Adrenal gland (tissue), 12 donors: ENCODE measurements around the gene EGR4. TPM values are rescaled to one million over a fixed set of nuclear protein-coding genes. Genes with fewer than 3 reads are reported as not detected.
A peak's percentile ranks its signal among the peaks of the same experiment; 100 is the strongest.

Source experiments
- DNase-seq, 7 donors: peaks; one replicate each; pipeline ENCODE4 v3.0.0-alpha.2; 2019 to 2020
- H3K27ac ChIP-seq, 5 donors: fragments of 200-600 bp; sonication (generic) in 4 of 5; 1 replicate in 3 of 5; 2 replicates in 2 of 5; pipeline versions ENCODE4 v1.5.1 to v1.8.0; 2016 to 2020; ENCODE audit warnings: mild to moderate bottlenecking in 1 of 5
- H3K27me3 ChIP-seq: fragments of 200-600 bp; 2 replicates; pipeline ENCODE4 v1.8.0; 2021
- H3K36me3 ChIP-seq, 2 donors: fragments of 200-600 bp; replicated peaks in 1 of 2; 1 replicate in 1 of 2; 2 replicates in 1 of 2; pipeline versions ENCODE4 v1.5.1 to v1.8.0; 2018 to 2022
- H3K4me1 ChIP-seq, 2 donors: fragments of 200-600 bp; replicated peaks in 1 of 2; 1 replicate in 1 of 2; 2 replicates in 1 of 2; pipeline versions ENCODE4 v1.5.1 to v1.8.0; 2018 to 2021
- H3K4me3 ChIP-seq, 4 donors: fragments of 200-600 bp; sonication (generic) in 3 of 4; one replicate each; pipeline ENCODE4 v1.5.1; 2016 to 2018
- H3K9me3 ChIP-seq, 3 donors: fragments of 200-600 bp; sonication (generic) in 1 of 3; replicated peaks in 1 of 3; 1 replicate in 2 of 3; 2 replicates in 1 of 3; pipeline versions ENCODE4 v1.5.1 to v1.8.0; 2016 to 2021
- POLR2A ChIP-seq, 2 donors: fragments of 450-650 bp; IDR thresholded peaks; one replicate each; pipeline ENCODE4 v1.6.1; 2017; ENCODE audit warnings: antibody characterized with exemption in 2 of 2, mild to moderate bottlenecking in 2 of 2, moderate library complexity in 1 of 2
- WGBS, 4 donors: extraction: QIAGEN DNeasy Blood & Tissue Kit in 2 of 4; methylation state at CpG; one replicate each; pipeline versions ENCODE4 v1.1.5 to v1.1.7; 2013 to 2017; 5-methylcytosine and 5-hydroxymethylcytosine counted together
- intact Hi-C, 2 donors: fragments of 100-400 bp; cut with DNase I; formaldehyde crosslinking; loops; one replicate each; pipeline versions ENCODE4 v1.14.1 to v1.15.0; 2022 to 2023
- polyA plus RNA-seq, 3 donors: library from polyadenylated mRNA; stranded (reverse); fragments of 200-250 nt in 2 of 3; fragments of 350-450 nt in 1 of 3; fragmentation: Illumina TruSeq in 1 of 3; extraction: RNeasy Lipid Tissue Mini Kit (QIAGEN cat#74804) in 1 of 3; gene quantifications; one replicate each; pipeline ENCODE4 v1.2.3, GENCODE V29; 2013 to 2014
- total RNA-seq, 9 donors: library from RNA; depleted of rRNA in 4 of 9; stranded (reverse); fragments of >200 nt in 4 of 9; fragments of 120-200 nt in 1 of 9; fragmentation: NEBNext Ultra II Directional in 1 of 9; extraction: Animal tissue kit (Norgen Biotek cat#: 25700) in 1 of 9; gene quantifications; one replicate each; pipeline versions ENCODE4 v1.1.0 to v1.2.4, GENCODE V29; 2013 to 2023
- TF ChIP-seq, protein P1 (sequence below), 6 experiments: fragments of 450-650 bp in 4 of 6; fragments of 200-600 bp in 2 of 6; sonication (generic) in 1 of 6; IDR thresholded peaks; 1 replicate in 5 of 6; 2 replicates in 1 of 6; pipeline versions ENCODE4 v1.5.1 to v1.8.0; 2016 to 2021; ENCODE audit warnings: antibody characterized with exemption in 6 of 6, mild to moderate bottlenecking in 2 of 6, moderate library complexity in 1 of 6
- donor health status: healthy with polysubstance abuse.
- donor health status: Bipolar disorder and iron deficiency.
- donor health status: DM: yes; HTN: yes; CAD: no.
- donor health status: DM: no; HTN: no; CAD: no.
- donor health status: DM: no; HTN: no; CAD: no.
- donor health status: DM: yes; HTN: yes; CAD: no.

EGR4 gene
- total and polyA plus RNA-seq, 12 donors: 0.20 to 0.32 (median 0.30) TPM; not detected in 9

DNA sequence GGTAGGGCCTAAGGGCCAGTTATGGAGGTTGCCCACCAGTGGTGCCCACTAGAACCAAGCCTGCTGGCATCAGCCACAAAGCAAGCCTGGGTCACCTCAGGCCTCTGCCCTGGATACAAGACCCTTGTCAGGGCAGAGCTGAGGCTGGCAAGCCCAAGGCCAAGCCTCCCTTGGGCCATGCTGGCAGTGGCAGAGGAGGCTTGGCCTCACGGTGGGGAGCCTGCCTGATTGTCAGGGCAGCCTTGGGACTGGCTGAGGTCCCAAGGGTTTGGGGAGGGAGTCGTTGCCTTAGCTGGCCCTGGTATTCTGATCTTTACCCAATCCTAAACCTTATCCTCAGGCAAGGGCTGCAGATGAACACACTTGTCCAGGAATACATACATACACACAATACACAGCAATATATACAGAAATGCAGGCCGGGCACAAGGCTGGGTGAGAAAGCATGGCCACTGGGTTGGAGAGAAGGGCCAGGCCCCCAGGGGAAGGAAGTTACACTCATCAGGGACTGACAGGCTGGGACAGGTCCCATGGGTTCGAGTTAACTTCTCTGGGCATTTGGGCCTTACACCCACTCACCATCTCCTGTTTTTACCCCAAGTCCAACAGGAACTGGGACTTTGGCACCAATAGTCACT is 38.2 kb downstream of the EGR4 start:
- 58 to 75% (median 60%) methylated on average over 3 to 4 of the region's 4 CpGs for WGBS, 4 donors
- peaks cover 0 to 40% of the 10 kb centered on the region in 2 donors for H3K36me3 ChIP-seq

DNA sequence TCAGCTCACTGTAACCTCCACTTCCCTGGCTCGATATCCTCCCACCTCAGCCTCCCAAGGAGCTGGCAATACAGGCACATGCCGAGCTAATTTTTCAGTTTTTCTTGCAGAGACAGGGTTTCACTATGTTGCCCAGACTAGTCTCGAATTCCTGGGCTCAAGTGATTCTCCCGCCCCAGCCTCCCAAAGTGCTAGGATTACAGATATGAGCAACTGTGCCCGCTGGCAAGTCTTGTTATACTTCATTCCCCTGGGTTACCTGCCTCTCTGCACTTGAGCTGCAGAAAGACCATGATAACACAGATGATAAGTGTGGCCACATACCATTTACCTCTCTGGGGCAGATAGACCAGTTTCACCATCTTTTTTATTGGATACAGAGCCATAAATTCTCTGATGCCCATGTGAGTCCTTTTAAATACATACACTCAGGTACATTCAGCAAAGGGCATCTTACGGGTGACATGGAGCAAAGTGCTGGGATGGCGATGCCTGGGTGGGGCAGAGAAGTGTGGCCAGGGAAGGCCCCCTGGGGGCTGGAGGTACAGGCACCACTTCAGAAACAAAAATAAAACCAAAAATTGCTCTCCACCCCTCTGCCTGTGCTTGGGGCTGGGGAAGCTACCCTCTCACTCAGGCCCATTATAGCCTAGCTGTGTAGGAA is 38.9 kb downstream of the EGR4 start:
- H3K4me1 ChIP-seq: peaks cover 17 to 32% of the 10 kb centered on the region in 2 donors
- TF ChIP-seq POLR2A (IDR thresholded peaks at IDR 0.05): no peak
- TF ChIP-seq, protein P1, sequence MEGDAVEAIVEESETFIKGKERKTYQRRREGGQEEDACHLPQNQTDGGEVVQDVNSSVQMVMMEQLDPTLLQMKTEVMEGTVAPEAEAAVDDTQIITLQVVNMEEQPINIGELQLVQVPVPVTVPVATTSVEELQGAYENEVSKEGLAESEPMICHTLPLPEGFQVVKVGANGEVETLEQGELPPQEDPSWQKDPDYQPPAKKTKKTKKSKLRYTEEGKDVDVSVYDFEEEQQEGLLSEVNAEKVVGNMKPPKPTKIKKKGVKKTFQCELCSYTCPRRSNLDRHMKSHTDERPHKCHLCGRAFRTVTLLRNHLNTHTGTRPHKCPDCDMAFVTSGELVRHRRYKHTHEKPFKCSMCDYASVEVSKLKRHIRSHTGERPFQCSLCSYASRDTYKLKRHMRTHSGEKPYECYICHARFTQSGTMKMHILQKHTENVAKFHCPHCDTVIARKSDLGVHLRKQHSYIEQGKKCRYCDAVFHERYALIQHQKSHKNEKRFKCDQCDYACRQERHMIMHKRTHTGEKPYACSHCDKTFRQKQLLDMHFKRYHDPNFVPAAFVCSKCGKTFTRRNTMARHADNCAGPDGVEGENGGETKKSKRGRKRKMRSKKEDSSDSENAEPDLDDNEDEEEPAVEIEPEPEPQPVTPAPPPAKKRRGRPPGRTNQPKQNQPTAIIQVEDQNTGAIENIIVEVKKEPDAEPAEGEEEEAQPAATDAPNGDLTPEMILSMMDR (IDR thresholded peaks at IDR 0.05): no peak
- intact Hi-C loops: no loop called here
- 71 to 89% (median 85%) methylated on average over 7 of the region's 7 CpGs for WGBS, 4 donors
- peak overlapping the region; percentile 42 to 79 (median 65) for H3K27ac ChIP-seq
- no peaks in the 10 kb centered on the region for H3K27me3 ChIP-seq
- DNase-seq: no peak
- H3K9me3 ChIP-seq: no peaks in the 10 kb centered on the region
- H3K36me3 ChIP-seq: peaks cover 0 to 47% of the 10 kb centered on the region in 2 donors
- no peak overlapping the region for H3K4me3 ChIP-seq

More for the DNA sequence above, 38.2 kb downstream of the EGR4 start:
- Histone ChIP-seq H3K27ac (peak overlapping the region; percentile 42 to 79 (median 65)), H3K9me3 (no peaks in the 10 kb centered on the region), H3K4me3 (no peak overlapping the region), H3K4me1 (peaks cover 17 to 29% of the 10 kb centered on the region in 2 donors), H3K27me3 (no peaks in the 10 kb centered on the region)
- intact Hi-C loops: no loop called here
- peak in 2 of 7 donors; percentile 48 to 57 for DNase-seq
- TF ChIP-seq, protein P1 (IDR thresholded peaks at IDR 0.05): no peak
- TF ChIP-seq POLR2A (IDR thresholded peaks at IDR 0.05): no peak

DNA sequence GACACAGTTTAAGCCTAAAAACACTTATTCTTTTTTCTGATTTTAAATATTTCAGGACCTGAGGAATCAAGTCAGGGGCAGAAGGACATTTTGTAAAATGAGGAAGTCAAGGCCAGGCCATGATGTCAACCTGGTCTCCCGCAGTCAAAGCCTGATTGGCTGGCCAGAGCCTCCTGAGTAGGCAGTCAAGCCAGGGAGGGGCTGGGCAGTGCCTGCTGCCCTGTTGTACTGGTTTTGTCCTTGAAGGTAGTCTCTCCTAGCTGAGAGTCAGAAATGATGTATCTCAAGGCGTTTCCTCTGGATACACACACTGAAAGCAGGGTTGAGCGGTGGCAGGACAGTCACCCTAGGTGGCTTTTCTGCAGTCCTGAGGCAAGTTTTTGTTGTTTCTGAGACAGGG is 39.4 kb downstream of the EGR4 start:
- Histone ChIP-seq H3K27ac (peak overlapping the region in 3 of 5 donors; percentile 65 to 79 (median 70)), H3K36me3 (peaks cover 0 to 52% of the 10 kb centered on the region in 2 donors), H3K9me3 (no peaks in the 10 kb centered on the region), H3K4me3 (no peak overlapping the region), H3K27me3 (no peaks in the 10 kb centered on the region), H3K4me1 (peaks cover 17 to 32% of the 10 kb centered on the region in 2 donors)
- WGBS, 4 donors: 41 to 57% (median 51%) methylated on average over 2 to 3 of the region's 3 CpGs
- DNase-seq: peak; percentile 56 to 89 (median 85)
- TF ChIP-seq POLR2A (IDR thresholded peaks at IDR 0.05): peak in 1 of 2 donors; percentile 17
- TF ChIP-seq, protein P1 (IDR thresholded peaks at IDR 0.05): no peak
- intact Hi-C loops: no loop called here

DNA sequence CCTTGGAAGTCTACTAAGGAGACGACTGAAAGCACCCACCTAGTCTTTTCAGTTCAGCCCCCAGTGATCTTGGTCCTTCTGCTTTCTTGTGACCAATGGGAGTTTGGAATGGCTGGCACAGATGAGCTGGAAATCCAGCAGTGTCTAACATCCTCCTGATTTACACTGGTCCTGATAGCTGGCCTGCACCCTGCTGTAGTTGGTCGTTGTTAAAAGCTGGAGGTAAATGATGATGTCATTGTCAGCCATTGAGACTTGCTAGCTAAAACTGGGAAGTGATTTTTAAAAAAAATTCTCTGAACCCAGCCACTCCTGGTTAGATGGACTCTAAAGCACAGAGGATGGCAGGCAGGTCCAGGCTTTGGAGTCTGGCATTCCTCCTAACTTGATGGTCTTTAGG is 39.9 kb downstream of the EGR4 start:
- H3K4me1 ChIP-seq: peaks cover 17 to 32% of the 10 kb centered on the region in 2 donors
- DNase-seq: no peak
- intact Hi-C loops: no loop called here

More for the DNA sequence above, 39.9 kb downstream of the EGR4 start:
- Histone ChIP-seq H3K9me3 (no peaks in the 10 kb centered on the region), H3K27ac (peak overlapping the region in 4 of 5 donors; percentile 9 to 79 (median 68)), H3K4me3 (no peak overlapping the region), H3K27me3 (no peaks in the 10 kb centered on the region), H3K36me3 (peaks cover 0 to 57% of the 10 kb centered on the region in 2 donors)
- TF ChIP-seq POLR2A (IDR thresholded peaks at IDR 0.05): no peak
- TF ChIP-seq, protein P1 (IDR thresholded peaks at IDR 0.05): no peak
- 38 to 52% (median 51%) methylated on average over 2 of the region's 2 CpGs for WGBS, 4 donors
